ENCODE results near the gene BICC1.

GRCh38 chr10:58700591-58700990 is 187.9 kb downstream of the BICC1 start:
- TF ChIP-seq CTCF (IDR thresholded peaks at IDR 0.05; ENCODE audit: low read depth, low read length): no peak
- no peak for TF ChIP-seq MAX (IDR thresholded peaks at IDR 0.05; ENCODE audit: low read depth, low read length)
- no peak for TF ChIP-seq POLR2A (IDR thresholded peaks at IDR 0.05; ENCODE audit: extremely low read depth, insufficient read length)
- TF ChIP-seq MYC (IDR thresholded peaks at IDR 0.05; ENCODE audit: low read depth, low read length): no peak
